HL-60 (cell line): ENCODE results near the gene PFDN6.
A peak's percentile ranks its signal among the peaks of the same experiment; 100 is the strongest.

Source experiments
- DNase-seq, 2 experiments: peaks; one replicate each; pipeline ENCODE4 v3.0.0-alpha.2; 2010 to 2020; ENCODE audit warnings: low read depth in 1 of 2, low spot score in 1 of 2
- H3K27ac ChIP-seq: fragments of 250-450 bp; sonication (Bioruptor Pico); replicated peaks from 2 replicates; pipeline ENCODE4 v1.5.1; 2020; ENCODE audit warnings: mild to moderate bottlenecking, moderate library complexity
- H3K27me3 ChIP-seq: fragments of 250-450 bp; sonication (Bioruptor Pico); 2 replicates; pipeline ENCODE4 v1.5.1; 2021; ENCODE audit warnings: mild to moderate bottlenecking, moderate library complexity; ENCODE audit not compliant: insufficient read depth, poor library complexity, severe bottlenecking
- H3K4me3 ChIP-seq: replicated peaks from 2 replicates; pipeline ENCODE4 v1.5.1; 2011; ENCODE audit warnings: mild to moderate bottlenecking, control low read depth, low read length; ENCODE audit not compliant: insufficient read depth
- CTCF ChIP-seq: IDR thresholded peaks from one replicate; pipeline ENCODE4 v1.5.1; 2011; ENCODE audit warnings: low read length, control low read depth, inconsistent platforms; ENCODE audit not compliant: insufficient read depth
- GABPA ChIP-seq: IDR thresholded peaks from 2 replicates; pipeline ENCODE4 v1.6.1; 2012; ENCODE audit warnings: low read depth
- POLR2AphosphoS5 ChIP-seq: IDR thresholded peaks from 2 replicates; pipeline ENCODE4 v1.6.1; 2012; ENCODE audit warnings: low read depth
- REST ChIP-seq: IDR thresholded peaks from 2 replicates; pipeline ENCODE4 v1.6.1; 2012; ENCODE audit warnings: low read depth; ENCODE audit not compliant: insufficient replicate concordance
- SPI1 ChIP-seq: IDR thresholded peaks from 2 replicates; pipeline ENCODE4 v1.6.1; 2012; ENCODE audit warnings: low read depth, mild to moderate bottlenecking, borderline replicate concordance

The PFDN6 gene

GRCh38 chr6:33247977-33248642 is 41.3 kb upstream of the PFDN6 start:
- peaks cover 3% of the 10 kb centered on the region for H3K27me3 ChIP-seq
- peak; percentile 55 to 88 for DNase-seq
- TF ChIP-seq CTCF: peak; percentile 94
- TF ChIP-seq GABPA: no peak
- peak overlapping the region; percentile 48 for H3K4me3 ChIP-seq
- peak overlapping the region; percentile 55 for H3K27ac ChIP-seq

GRCh38 chr6:33248643-33248931 is 40.8 kb upstream of the PFDN6 start:
- H3K27ac ChIP-seq: peak overlapping the region; percentile 55
- no peak for TF ChIP-seq REST
- no peak for TF ChIP-seq CTCF
- no peak for TF ChIP-seq POLR2AphosphoS5
- TF ChIP-seq SPI1: no peak
- no peak for TF ChIP-seq GABPA
- peak in 1 of 2 experiments; percentile 20 for DNase-seq
- H3K4me3 ChIP-seq: peak overlapping the region; percentile 48
- peaks cover 2% of the 10 kb centered on the region for H3K27me3 ChIP-seq

GRCh38 chr6:33248932-33249731 is 40.3 kb upstream of the PFDN6 start:
- DNase-seq: peak; percentile 96 to 99
- no peak for TF ChIP-seq REST
- peak; percentile 89 for TF ChIP-seq POLR2AphosphoS5
- Histone ChIP-seq H3K27me3 (peaks cover 2% of the 10 kb centered on the region), H3K27ac (peak overlapping the region; percentile 75), H3K4me3 (peak overlapping the region; percentile 54)

GRCh38 chr6:33249732-33250630 is 39.4 kb upstream of the PFDN6 start:
- H3K27ac ChIP-seq: peak overlapping the region; percentile 75
- H3K4me3 ChIP-seq: peak overlapping the region; percentile 54
- peaks cover 2% of the 10 kb centered on the region for H3K27me3 ChIP-seq
- DNase-seq: no peak
- TF ChIP-seq SPI1 (no peak), CTCF (no peak), POLR2AphosphoS5 (no peak; the same call in 1 of the 2 replicates), GABPA (no peak), REST (no peak)
